B cell (primary cell): ENCODE measurements around the gene CRELD2. TPM values are rescaled to one million over a fixed set of nuclear protein-coding genes. Genes with fewer than 3 reads are reported as not detected.

Experiments
- ATAC-seq: fragments of 200-7000 bp; cut with Tn5 transposase; one replicate; pipeline ENCODE4 v1.10.0; 2021; ENCODE audit warnings: low read depth, mild to moderate bottlenecking, moderate number of reproducible peaks, moderate library complexity
- CTCF ChIA-PET: fragments of 350-600 bp; sonication (Branson Sonifier 250); formaldehyde crosslinking; loops from one replicate; lab custom pipeline; 2021; ENCODE audit warnings: antibody characterized with exemption, inconsistent platforms; lab: Charles Lee
- POLR2A ChIA-PET: fragments of 350-600 bp; sonication (Branson Sonifier 250); formaldehyde crosslinking; loops from one replicate; lab custom pipeline; 2021; ENCODE audit warnings: antibody characterized with exemption; lab: Charles Lee
- DNase-seq: peaks from one replicate; pipeline ENCODE4 v3.0.0; 2013
- H2AFZ ChIP-seq: 2 replicates; pipeline ENCODE4 v1.6.1; 2012; ENCODE audit warnings: mild to moderate bottlenecking, low read depth, low read length; ENCODE audit not compliant: insufficient read depth, poor library complexity, severe bottlenecking
- H3K27ac ChIP-seq, 2 donors: 1 replicate in 1 of 2; 2 replicates in 1 of 2; pipeline ENCODE4 v1.5.1; 2012 to 2013; ENCODE audit warnings: low read length in 2 of 2, mild to moderate bottlenecking in 2 of 2, moderate library complexity in 1 of 2
- H3K27me3 ChIP-seq, 4 experiments: fragments of 200-600 bp in 1 of 4; sonication (generic) in 1 of 4; replicated peaks in 1 of 4; 1 replicate in 2 of 4; 2 replicates in 2 of 4; pipeline versions ENCODE4 v1.6.1 to v1.7.0; 2013 to 2016; ENCODE audit warnings: low read length in 3 of 4, mild to moderate bottlenecking in 2 of 4, mixed read lengths in 1 of 4, moderate library complexity in 1 of 4; ENCODE audit not compliant: insufficient read depth in 4 of 4, control insufficient read depth in 3 of 4; ENCODE audit errors: control extremely low read depth in 1 of 4
- H3K36me3 ChIP-seq, 2 experiments: replicated peaks in 1 of 2; 1 replicate in 1 of 2; 2 replicates in 1 of 2; pipeline versions ENCODE4 v1.6.1 to v1.7.1; 2013; ENCODE audit warnings: low read length in 1 of 2; ENCODE audit not compliant: insufficient read depth in 2 of 2, control insufficient read depth in 1 of 2; ENCODE audit errors: control extremely low read depth in 1 of 2, extremely low read depth in 1 of 2
- H3K4me1 ChIP-seq, 2 donors: fragments of 200-600 bp in 1 of 2; sonication (generic) in 1 of 2; 1 replicate in 1 of 2; 2 replicates in 1 of 2; pipeline versions ENCODE4 v1.5.1 to v1.6.1; 2013 to 2017; ENCODE audit warnings: low read length in 2 of 2; ENCODE audit not compliant: control insufficient read depth in 2 of 2, insufficient read depth in 2 of 2
- H3K4me2 ChIP-seq: replicated peaks from 2 replicates; pipeline ENCODE3; 2012; ENCODE audit warnings: mild to moderate bottlenecking, low read depth, low read length; ENCODE audit not compliant: poor library complexity, severe bottlenecking
- H3K4me3 ChIP-seq, 5 experiments: fragments of 200-600 bp in 1 of 5; sonication (generic) in 1 of 5; 1 replicate in 3 of 5; 2 replicates in 2 of 5; pipeline versions ENCODE4 v1.5.1 to v1.7.0; 2011 to 2016; ENCODE audit warnings: low read length in 4 of 5, mild to moderate bottlenecking in 4 of 5, low read depth in 2 of 5, control low read depth in 1 of 5, moderate library complexity in 1 of 5; ENCODE audit not compliant: insufficient read depth in 1 of 5; ENCODE audit errors: control extremely low read depth in 1 of 5, extremely low read depth in 1 of 5
- H3K79me2 ChIP-seq: fragments of 200-600 bp; sonication (generic); one replicate; pipeline ENCODE4 v1.6.0; 2016; ENCODE audit warnings: low read length; ENCODE audit not compliant: control insufficient read depth, insufficient read depth
- H3K9ac ChIP-seq: fragments of 200-600 bp; sonication (generic); 2 replicates; pipeline ENCODE4 v1.6.1; 2017; ENCODE audit warnings: mild to moderate bottlenecking, low read length, moderate library complexity
- H3K9me3 ChIP-seq, 3 donors: one replicate each; pipeline versions ENCODE4 v1.6.1 to v1.7.1; 2013; ENCODE audit warnings: low read length in 2 of 3; ENCODE audit not compliant: control insufficient read depth in 2 of 3, insufficient read depth in 1 of 3; ENCODE audit errors: control extremely low read depth in 1 of 3
- H4K20me1 ChIP-seq: 2 replicates; pipeline ENCODE4 v1.6.0; 2012; ENCODE audit warnings: mild to moderate bottlenecking, low read length; ENCODE audit not compliant: insufficient read depth, control insufficient read depth, poor library complexity, severe bottlenecking
- H3K27ac Mint-ChIP-seq: one replicate; pipeline ENCODE4 v1.8.0; 2021; ENCODE audit warnings: mixed read lengths
- H3K27me3 Mint-ChIP-seq: one replicate; pipeline ENCODE4 v1.8.0; 2021; ENCODE audit warnings: mixed read lengths
- H3K4me1 Mint-ChIP-seq: one replicate; pipeline ENCODE4 v1.8.0; 2021; ENCODE audit warnings: mixed read lengths
- H3K4me3 Mint-ChIP-seq: one replicate; pipeline ENCODE4 v1.8.0; 2021; ENCODE audit warnings: mixed read lengths
- H3K9me3 Mint-ChIP-seq: one replicate; pipeline ENCODE4 v1.8.0; 2022; ENCODE audit warnings: mixed read lengths; ENCODE audit not compliant: insufficient read depth
- EZH2 ChIP-seq: IDR thresholded peaks from 2 replicates; pipeline ENCODE4 v1.6.1; 2012; ENCODE audit warnings: borderline replicate concordance, low read depth, mild to moderate bottlenecking, moderate library complexity, low read length; ENCODE audit not compliant: insufficient read depth, poor library complexity, severe bottlenecking
- WGBS: methylation state at CpG from one replicate; pipeline ENCODE4 v1.1.5; 2013; ENCODE audit warnings: missing lambda C conversion rate; ENCODE audit not compliant: insufficient coverage; 5-methylcytosine and 5-hydroxymethylcytosine counted together
- intact Hi-C: fragments of 100-400 bp; cut with micrococcal nuclease; formaldehyde crosslinking; loops from one replicate; pipeline ENCODE4 v1.10.0; 2022
- polyA plus RNA-seq: library from polyadenylated mRNA; depleted of rRNA; stranded (reverse); fragments of >200 nt; gene quantifications from 2 replicates; pipeline ENCODE4 v1.2.3, GENCODE V29; 2012
- total RNA-seq, 2 donors: library from RNA; stranded (reverse); fragments of 120-200 nt in 1 of 2; gene quantifications; 1 replicate in 1 of 2; 2 replicates in 1 of 2; pipeline versions ENCODE4 v1.2.3 to v1.2.4, GENCODE V29; 2013 to 2022
- TF ChIP-seq, protein P1 (sequence below): fragments of 200-600 bp; IDR thresholded peaks from one replicate; pipeline ENCODE4 v1.8.0; 2022; ENCODE audit warnings: antibody characterized with exemption, mild to moderate bottlenecking

Gene CRELD2
- total and polyA plus RNA-seq, 2 donors (not counting 1 experiment from before 2014, with no cell fraction given) = 35.9 to 41.9 TPM

DNA sequence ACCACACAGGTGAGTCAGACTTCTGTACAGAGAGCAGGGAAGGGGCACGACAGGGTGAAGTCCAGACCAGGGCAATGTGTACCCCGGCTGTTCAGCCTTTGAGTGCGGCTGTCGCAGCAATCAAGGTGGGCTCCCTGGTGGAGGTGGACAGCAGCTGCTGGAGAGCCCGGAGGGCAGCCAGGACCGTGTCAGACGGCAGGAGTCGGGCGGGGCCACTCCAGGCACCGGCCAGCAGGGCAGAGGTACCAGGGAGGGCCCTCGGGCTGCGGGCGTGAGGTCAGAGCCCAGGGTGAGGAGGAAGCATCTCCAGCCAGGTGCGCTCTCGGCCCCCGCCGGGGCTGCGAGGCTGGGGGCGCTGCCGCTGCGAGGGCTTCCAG is 41.3 kb downstream of the CRELD2 start:
- ChIA-PET POLR2A (interaction anchor here (0.9 to 5.7 kb wide), 6 partner anchors 11 to 29 kb away, joined by 3 to 94 read pairs (median 26); no protein-coding TSS in a partner anchor), CTCF (interaction anchor here (0.8 to 5.9 kb wide), 4 partner anchors 13 to 71 kb away, joined by 5 to 60 read pairs (median 12); no protein-coding TSS in a partner anchor)
- H2AFZ ChIP-seq = peak overlapping the region; percentile 66
- WGBS = 8% methylated on average over 21 of the region's 21 CpGs
- ATAC-seq = peak; percentile 22
- intact Hi-C loops = loop anchor here (1.0 to 2.0 kb wide), 4 partner anchors 17 to 231 kb away; no protein-coding TSS in a partner anchor
- TF ChIP-seq, protein P1, sequence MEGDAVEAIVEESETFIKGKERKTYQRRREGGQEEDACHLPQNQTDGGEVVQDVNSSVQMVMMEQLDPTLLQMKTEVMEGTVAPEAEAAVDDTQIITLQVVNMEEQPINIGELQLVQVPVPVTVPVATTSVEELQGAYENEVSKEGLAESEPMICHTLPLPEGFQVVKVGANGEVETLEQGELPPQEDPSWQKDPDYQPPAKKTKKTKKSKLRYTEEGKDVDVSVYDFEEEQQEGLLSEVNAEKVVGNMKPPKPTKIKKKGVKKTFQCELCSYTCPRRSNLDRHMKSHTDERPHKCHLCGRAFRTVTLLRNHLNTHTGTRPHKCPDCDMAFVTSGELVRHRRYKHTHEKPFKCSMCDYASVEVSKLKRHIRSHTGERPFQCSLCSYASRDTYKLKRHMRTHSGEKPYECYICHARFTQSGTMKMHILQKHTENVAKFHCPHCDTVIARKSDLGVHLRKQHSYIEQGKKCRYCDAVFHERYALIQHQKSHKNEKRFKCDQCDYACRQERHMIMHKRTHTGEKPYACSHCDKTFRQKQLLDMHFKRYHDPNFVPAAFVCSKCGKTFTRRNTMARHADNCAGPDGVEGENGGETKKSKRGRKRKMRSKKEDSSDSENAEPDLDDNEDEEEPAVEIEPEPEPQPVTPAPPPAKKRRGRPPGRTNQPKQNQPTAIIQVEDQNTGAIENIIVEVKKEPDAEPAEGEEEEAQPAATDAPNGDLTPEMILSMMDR = no peak
- no peak for TF ChIP-seq EZH2
- peaks cover 27% of the 10 kb centered on the region for H3K79me2 ChIP-seq
- Mint-ChIP-seq H3K4me3 (peak overlapping the region; percentile 87), H3K9me3 (no peaks in the 10 kb centered on the region), H3K27me3 (no peaks in the 10 kb centered on the region), H3K4me1 (peaks cover 34% of the 10 kb centered on the region), H3K27ac (peak overlapping the region; percentile 90)
- H3K4me1 ChIP-seq = peaks cover 21 to 35% of the 10 kb centered on the region in 2 donors
- no peaks in the 10 kb centered on the region for H3K9me3 ChIP-seq
- peak overlapping the region; percentile 43 to 88 (median 77) for H3K4me3 ChIP-seq
- peak overlapping the region; percentile 74 to 93 for H3K27ac ChIP-seq
- peaks cover 37% of the 10 kb centered on the region for H4K20me1 ChIP-seq
- no peak for DNase-seq
- H3K4me2 ChIP-seq = peak overlapping the region; percentile 100
- H3K36me3 ChIP-seq = peaks cover 0 to 27% of the 10 kb centered on the region in 2 experiments
- H3K9ac ChIP-seq = peak overlapping the region; percentile 73
- H3K27me3 ChIP-seq = no peaks in the 10 kb centered on the region
